Stimulated activated CD4-positive, alpha-beta T cell treated with anti-CD3 and anti-CD28 coated beads, Interleukin-12 subunit alpha, Interleukin-12 subunit beta, amount 100 ng/mL, for 48 hours (primary cell): ENCODE data around the gene ATG2A.
A peak's percentile ranks its signal among the peaks of the same experiment; 100 is the strongest.

Experiments used
- DNase-seq, 3 donors: peaks; one replicate each; pipeline ENCODE4 v3.0.0-alpha.2; 2020; ENCODE audit warnings: low read depth in 2 of 3, low spot score in 1 of 3

The ATG2A gene

DNA sequence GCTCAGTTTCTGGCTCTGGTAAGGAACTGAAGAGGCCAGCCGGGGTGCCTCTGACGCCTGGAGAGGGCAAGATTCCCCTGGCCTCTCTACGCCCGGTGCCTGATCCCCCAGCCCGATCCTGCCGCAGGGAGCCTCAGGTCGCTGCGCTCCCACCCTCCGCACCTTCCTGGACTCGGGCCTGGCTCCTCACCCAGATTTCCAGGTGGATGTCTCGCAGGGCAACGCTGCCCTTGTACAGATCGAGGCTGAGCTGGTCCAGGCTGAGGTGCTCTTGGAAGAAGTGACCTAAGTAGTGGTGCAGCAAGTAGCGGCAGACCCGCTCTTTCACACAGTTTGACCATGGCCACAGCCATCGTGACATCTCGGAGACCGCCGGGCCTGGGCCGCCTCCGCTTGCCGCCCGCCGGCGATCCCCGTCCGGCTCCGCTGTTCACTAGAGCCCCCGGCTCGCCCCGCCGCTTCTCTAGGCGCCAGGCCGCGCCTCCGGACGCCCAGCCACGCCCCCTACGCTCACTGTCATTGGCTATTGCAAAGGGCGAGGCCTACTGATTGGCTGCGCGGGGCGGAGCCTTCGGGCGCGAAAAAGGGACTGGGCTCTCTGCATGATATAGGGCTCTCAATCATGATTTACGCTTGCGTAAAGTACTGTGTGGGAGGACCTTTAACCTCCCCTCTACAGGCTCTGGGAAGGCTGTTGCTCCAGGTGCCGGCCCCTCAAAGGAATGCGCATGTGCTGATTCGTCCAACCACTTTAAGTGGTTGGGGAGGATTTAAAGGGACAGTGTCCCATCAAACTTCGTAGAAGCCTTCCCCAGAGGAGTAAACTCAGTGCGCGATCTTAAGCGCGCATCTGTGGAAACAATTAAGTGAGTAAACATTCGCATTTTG, at the start of gene ATG2A:
TSS of gene ATG2A (minus strand) at position 435 of the 888 bp plus-strand sequence. CDS start at position 361, 74 bp downstream.
- DNase-seq, result peak; percentile 98 to 99 (median 98)

DNA sequence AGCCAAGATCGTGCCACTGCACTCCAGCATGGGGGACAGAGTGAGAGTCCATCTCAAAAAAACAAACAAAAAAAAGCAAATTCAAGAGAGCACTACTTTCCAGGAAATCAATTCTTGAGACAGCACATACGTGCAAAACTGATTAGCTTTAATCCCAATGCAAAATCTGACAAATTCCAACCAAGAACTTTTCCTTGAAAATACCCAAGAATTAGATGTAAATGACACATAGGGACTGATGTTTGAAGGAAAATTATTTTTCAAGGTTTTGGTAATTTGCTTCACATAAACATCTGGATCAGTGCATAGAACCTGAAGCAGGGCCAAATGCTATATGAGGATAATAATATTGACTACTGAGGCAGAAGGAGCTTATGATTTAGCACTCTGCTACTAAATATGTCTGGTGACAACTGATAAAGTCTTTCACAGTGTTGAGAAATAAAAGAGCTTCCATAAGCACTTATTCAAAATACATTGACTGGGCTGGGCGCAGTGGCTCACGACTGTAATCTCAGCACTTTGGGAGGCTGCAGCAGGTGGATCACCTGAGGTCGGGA, 46.1 kb upstream of the ATG2A start:
- no peak for DNase-seq

DNA sequence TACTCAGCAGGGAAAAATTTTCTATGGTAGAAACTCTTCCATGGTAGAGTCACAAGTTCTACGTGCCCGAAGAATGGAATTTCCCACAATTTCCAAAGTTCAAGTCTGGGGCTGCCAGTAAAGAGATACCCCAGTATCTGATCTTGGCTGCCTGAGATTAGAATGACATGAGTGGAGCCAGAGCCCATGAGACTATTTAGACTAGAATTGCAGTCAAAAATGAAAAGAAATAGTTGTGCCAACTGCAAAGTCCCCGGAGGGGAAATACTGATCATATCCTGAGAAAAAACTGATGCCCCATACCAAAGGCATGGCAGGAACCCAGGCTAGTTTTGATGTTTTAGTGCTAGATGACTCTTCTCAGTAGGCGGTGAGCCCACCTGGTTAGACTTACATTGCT, 43.7 kb upstream of the ATG2A start:
- no peak for DNase-seq

DNA sequence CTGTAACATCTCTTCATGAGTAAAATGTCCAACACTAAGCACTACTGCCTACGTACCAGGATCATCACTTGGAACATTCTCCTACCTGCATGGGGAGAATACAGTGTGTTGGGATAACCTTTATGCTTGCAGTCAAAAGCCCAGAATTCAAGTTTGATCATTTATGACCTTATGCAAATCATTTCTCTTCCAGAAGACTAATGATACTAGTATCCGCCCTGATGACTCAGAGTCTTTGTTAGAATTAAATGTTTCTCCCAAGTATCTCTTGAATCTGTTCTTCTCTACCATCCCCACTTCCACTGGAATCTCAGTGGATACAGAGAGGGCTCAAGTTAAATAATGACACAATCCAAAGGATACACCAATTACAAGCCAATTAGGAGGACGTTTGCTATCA, 42.5 kb upstream of the ATG2A start:
- no peak for DNase-seq

DNA sequence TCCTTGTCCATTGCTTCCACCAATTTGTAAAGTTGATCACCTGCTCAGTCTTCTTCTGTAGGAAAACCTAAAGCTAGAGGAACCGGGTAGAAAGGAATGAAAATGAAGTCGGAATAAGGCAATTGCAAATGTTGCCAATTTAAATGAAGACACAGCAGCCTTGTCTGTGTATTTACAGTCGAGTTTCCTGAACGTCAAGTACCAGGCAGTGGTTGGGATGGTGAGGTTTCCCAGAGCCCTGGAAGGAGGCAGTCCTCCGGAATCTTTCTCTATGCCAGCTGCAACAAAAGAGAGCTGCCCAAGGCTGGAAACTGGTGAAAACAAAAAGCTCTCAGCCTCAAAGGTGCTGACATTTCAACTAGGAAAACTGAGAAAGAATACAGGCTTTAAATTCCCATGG, 37.2 kb upstream of the ATG2A start:
- DNase-seq, result no peak

DNA sequence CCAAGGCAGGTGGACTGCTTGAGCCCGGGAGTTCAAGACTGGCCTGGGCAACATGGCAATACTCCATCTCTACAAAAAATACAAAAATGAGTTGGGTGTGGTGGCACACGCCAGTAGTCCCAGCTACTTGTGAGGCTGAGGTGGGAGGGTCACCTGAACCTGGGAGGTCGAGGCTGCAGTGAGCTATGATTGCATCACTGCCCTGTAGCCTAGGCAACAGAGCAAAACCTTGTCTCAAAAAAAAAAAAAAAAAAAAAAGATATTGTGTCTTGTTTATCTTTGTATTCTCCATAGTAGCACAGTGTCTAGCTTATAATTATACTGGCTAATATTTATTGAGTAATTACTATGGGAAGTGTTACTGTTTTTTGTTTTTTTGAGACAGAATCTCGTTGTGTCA, 34.5 kb upstream of the ATG2A start:
- no peak for DNase-seq

DNA sequence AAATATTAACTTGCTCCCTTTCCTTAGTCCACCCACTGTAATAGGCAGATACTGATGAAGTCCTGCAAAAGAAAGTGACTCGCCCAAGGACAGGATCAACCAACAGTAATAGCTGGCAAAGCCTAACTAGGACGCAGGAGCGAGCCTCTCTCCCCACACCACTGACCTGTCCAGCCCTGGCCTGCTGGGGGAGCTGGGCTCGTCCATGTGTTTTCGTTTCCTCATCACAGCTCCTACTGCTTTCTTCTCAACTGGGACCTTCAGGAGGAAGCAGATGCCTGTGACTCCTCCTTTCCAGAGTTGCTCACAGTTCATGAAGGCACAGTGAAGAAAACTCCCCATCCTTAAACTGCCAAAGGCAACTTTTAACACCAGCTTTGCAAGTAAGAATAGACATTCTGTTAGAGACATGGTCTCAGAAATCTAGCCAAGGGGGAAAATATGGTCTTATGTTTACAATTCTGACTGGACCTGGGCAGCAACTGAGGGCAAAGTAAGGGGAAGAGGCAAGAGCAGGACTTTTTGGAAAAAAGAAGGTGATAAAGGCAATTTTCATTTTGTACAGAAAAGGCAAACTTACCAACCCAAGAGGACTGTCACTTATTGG, 30.3 kb upstream of the ATG2A start:
- no peak for DNase-seq

DNA sequence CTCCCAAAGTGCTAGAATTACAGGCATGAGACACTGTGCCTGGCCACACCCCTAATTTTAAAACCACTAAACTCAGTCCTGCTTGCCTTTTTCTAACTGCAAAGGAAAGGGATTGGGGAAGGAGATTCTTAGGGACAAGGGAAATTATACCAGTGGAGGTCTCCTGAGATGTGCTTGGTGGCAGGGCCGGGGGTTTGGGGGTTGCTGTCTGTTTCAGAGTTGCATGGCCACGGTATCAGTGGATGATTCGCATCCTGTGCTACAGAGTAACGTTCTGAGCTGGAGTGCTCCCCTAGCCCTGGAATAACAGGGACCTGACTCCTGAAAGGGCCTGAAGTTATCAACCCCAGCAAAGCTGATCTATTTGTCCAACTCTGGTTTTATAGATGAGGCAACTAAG, 19.5 kb upstream of the ATG2A start:
- no peak for DNase-seq

DNA sequence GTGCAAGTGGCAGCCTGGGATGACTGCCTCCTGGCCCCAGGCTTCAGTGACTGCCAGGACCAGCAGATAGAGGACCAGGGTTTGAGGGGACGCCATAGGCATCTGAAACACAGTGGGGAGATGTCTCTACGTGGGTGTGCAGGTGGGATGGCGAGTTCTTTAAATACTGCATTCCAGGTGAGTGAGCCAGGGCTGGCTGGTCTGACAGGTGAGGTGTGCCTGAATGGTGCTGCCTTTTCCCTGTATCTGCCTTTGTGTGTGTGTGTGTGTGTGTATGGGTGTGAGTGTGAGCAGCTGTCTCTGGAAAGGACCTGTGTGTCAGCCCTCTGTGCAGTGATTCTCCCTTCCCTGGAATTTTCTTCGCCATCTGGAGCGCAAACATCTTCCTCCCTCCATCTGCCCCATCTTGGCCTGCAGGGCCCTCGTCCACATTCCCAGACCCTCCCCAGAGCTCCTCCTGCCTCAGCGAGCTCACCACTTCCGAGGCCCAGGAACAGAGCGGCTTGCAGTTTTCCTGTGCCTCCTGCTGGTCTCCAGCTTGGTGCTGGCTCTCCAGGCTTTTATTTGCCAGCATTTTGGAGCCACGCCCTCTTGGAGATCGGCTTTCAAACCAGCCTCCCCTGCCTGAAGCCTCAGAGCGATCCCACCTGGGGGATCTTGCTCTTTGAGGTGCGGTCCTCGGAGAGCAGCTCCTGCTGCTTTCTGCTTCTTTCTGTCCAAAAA, 18.5 kb upstream of the ATG2A start, which contains the start of gene GPHA2:
TSS of gene GPHA2 (minus strand) at position 535 of the 723 bp plus-strand sequence. CDS start at position 102, 433 bp downstream.
- no peak for DNase-seq

DNA sequence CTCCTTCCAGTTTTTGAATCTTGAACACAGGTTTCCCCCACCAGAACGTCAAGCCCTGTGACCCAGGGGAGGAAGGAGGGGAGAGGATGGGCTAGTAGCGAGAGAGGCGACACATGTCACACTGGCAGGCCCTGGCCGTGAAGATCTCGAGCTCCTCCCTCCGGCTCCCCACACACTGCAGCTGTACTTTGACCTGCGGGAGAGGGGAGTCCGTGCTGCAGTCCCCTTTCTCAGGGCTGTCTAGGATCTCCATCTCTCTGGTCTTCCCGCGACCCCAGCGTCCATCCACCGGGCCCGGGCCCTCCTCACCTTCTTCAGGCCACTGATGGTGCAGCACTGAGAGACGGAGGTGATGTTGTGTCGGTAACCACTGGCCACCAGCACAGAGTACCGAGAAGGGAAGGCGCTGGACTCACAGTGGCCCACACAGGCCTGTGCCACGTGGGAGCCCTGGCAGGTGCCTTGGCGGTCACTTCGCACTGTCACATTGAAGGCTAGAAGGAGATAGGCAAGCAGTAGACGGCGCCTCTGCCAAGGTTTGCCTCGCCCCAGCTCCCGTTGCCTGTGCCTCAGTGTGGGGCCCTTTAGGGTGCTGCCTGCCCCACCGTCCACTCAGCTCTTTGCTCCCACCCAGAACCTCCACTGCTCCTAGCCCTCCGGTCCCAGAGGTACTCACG, 17.8 kb upstream of the ATG2A start:
- no peak for DNase-seq

DNA sequence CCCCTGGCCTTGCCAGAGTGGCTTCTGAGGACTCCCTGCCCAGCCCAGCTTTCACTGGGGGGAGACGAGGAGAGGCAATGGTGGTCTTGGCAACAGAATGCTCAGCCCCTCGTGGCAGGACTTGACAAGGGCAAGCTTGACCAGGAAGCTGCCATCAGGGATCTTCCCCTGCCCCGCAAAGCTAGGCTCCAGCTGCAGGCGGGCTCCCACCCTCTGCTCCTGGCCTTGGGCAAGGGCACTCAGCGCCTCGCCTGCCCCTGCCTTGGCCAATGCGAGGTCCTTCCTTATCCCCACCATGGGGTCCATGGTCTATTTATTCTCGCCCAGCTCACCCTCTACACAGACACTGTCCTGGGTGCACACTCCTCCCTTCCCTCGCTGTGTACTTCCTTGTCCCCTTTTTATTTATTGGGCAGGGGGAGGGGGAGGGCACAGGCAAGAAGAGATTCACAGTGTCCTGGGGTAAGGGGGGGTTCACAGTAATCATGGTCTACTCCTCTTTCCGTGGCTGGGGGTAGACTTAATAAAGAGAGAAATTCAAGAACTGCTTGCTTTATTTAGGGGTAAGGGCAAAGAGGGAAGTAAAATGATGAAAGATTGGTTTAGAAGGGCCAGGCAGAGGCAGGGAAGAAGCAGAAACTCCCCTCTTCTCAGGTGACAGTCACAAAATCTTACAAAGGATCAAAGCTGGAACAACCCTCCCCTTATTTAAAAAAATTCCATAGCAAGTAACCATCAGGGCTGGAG, 17.1 kb upstream of the ATG2A start:
- DNase-seq, result no peak

DNA sequence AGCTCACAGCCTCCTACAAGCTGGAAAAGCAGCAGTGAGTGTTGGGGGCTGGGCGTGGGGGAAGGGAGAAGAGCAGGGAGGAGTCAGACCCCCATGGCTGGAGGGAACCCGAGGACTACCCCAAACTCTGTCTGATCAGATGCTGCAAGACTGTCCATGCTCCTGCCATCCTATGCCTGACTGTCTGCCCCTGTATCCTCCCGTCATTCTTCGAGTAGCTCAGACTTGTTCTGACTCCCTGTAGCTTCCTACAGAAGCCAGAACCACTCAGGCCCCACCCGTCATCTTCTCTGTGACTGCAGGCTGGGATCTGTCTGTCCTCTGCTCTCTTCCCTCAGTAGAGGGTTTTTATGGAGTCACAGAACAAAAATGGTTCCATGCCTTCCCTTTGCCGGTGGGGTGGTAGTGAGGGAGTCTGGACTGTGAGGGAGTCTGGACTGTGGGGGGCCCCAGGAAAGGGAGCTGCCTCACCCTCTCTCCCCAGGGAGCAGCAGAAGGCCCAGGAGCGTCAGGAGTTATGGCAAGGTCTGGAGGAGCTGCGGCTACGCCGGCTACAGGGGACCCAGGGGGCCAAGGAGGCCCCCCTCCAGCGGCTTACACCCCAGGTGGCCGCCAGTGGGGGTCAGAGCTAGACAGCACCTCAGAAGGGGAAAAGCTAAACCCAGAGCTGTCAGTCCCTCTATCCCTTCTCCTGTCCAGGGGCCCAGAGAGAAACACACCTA, 16.4 kb upstream of the ATG2A start:
- no peak for DNase-seq

DNA sequence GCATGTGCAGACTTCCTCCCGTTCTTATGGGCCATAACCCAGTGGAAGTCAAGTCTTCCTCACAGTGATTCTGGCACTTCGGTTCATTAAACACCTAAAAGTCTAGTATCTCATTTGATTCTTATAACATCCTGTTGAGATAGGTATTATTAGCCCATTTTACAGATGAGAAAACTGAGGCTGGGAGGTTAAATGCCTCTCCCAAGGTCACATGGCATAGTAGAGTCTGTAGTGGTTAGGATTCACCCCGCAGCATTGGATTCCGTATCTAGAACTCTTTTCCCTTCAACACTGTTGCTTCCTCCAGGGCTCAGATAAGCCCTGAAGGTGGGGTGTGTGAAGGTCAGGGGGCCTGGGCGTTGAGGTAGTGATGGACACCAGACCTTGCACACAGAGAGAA, 15.3 kb upstream of the ATG2A start:
- DNase-seq, result no peak

DNA sequence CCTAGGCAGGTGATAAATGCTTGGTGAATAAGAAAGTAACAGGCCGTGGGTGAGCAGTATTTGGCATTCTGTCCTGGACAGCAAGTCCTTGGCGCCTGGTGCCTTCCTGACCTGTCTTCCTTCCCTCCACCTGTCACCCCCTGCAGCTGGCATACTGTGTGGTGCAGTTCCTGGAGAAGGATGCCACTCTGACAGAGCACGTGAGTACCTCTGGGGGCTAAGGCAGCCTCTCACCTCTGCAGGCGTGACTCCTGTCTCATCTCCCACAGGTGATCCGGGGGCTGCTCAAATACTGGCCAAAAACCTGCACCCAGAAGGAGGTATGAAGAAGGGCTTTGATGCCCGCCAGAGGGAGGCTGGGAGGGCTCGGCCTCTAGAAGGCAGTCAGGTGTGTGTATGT, 14.3 kb upstream of the ATG2A start:
- no peak for DNase-seq

DNA sequence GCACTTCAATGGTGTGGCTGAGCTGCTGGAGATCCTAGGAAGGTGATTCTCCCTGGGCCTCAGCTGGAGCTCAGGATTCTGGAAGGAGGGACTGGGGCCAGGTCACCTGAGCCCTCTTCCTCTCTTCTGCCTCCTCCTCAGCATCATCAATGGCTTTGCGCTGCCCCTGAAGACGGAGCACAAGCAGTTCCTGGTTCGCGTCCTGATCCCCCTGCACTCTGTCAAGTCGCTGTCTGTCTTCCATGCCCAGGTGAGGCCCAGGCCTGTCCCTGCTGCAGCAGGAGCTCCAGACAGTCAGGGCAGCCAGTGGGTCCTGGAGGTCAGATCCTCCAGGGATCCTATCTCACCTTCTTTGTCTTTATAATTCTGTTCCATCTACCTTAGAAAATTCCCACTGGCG, 13.3 kb upstream of the ATG2A start:
- DNase-seq, result no peak

DNA sequence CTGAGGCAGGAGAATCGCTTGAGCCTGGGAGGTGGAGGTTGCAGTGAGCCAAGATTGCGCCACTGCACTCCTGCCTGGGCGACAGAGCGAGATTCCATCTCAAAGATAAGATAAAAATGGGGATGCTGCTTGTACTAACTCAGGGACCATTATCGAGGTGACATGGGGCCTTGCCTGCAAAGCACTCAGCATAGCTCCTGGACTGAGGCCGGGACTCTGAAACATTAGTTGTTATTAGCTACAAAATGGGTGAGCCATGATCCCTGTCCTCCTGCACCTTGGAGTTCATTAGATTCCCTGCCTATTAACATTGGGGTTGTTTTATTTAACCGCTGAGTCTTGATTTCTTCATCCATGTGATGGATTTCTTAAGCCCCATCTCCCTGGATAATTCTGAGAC, 12.6 kb upstream of the ATG2A start:
- DNase-seq, result no peak

DNA sequence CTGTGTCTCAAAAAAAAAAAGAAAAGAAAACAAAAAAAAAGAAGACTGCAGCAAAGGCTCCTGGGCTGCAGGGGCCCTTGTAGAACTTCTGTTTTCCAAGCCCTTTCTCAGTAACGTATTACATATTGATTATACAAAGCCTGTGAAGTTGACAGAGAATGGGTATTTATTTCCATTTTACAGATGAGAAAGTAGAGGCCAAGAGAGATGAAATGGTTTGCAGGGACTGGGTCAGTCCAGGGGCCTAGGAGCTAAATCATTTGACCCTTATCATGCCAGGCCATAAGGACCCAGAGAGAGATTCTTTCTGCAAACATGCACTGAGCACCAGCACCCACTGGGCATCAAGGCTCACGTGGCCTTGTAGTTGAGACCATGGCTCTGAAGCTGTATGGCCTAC, 11.9 kb upstream of the ATG2A start:
- no peak for DNase-seq

DNA sequence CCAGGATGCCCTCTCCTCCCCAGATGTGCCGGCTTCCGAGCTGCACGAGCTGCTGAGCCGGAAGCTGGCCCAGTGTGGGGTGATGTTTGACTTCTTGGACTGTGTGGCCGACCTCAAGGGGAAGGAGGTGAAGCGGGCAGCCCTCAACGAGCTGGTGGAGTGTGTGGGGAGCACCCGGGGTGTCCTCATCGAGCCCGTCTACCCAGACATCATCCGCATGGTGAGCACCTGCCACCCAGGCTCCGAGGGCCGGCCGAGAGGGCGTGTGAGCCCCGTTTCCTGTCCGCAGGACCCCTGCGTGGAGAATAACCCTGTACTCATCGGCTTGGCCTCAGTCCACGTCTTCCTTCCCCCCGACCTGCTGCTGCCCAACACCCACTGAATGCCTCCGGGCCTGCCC, 9.7 kb upstream of the ATG2A start:
- no peak for DNase-seq

DNA sequence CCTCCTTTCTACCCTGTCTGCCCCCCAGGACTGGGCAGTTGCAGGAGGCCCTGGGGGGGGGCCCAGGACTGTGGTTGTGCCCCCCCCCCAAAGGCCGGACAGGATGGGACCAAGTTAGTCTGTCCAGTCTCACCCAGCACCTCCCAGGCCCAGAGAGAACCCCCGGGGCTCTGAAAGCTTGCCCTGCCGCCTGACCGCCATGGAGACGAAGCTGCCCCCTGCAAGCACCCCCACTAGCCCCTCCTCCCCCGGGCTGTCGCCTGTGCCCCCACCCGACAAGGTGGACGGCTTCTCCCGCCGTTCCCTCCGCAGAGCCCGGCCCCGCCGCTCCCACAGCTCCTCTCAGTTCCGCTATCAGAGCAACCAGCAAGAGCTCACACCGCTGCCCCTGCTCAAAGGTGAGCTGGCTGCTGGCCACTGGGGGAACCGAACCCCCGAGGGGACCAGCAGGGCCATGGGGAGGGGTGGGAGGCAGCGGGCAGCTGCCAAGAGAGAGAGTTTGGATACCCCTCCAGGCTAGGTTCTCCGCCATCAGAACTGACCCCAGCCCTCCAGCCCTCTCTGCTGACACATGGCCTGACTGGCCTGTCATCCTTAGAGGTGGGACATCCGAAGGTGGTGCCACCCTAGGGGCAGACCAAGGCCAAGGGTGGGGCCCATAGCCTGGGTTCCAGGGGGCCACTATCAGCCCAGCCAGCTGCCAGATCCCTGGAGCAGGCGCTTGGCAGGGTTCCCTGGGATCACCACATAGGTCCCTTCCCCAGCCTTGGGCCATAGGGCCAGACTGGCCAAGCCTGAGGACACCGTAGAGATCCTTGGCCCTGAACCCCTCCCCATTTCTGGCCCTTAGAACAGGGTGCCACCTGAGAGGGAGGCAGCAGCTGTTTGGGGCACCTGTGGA, 8.8 kb upstream of the ATG2A start:
- DNase-seq, result no peak
